HG03060 (cell line): ENCODE measurements around the gene OR8H1.

Experiments
- ATAC-seq: cut with Tn5 transposase; IDR thresholded peaks from one replicate; pipeline ENCODE4 v1.9.1; 2021; ENCODE audit warnings: low read depth, moderate number of reproducible peaks; ENCODE audit not compliant: unreplicated experiment

OR8H1 gene

DNA sequence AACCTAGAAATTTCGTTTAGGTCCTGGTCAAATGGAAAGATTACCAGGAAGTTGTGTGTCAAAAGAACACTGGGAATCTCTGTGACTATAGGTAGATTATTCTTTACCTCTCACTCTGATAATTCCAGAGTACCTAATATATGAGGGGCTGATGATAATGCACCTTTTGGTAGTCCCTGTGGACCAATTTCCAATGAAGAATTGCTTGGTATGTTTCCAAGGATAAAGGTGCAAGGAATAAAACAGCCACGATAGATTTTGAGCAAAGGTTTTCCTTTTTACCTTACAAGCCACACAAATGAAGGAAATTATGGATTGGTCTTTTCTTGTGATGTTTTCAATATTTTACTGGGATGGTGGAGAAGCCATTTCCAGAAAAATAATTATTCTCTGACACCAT is at the start of gene OR8H1:
TSS of gene OR8H1 (minus strand) at position 101 of the 400 bp plus-strand sequence. CDS start 1,192 bp downstream, outside the sequence.
- no peak for ATAC-seq

GRCh38 chr11:56340289-56340688 is 48.2 kb upstream of the OR8H1 start:
- ATAC-seq: no peak

- ATAC-seq: no peak
Measured at GRCh38 chr11:56333156-56333555, 41.1 kb upstream of the OR8H1 start.

GRCh38 chr11:56331861-56332491 is 39.9 kb upstream of the OR8H1 start:
- no peak for ATAC-seq

DNA sequence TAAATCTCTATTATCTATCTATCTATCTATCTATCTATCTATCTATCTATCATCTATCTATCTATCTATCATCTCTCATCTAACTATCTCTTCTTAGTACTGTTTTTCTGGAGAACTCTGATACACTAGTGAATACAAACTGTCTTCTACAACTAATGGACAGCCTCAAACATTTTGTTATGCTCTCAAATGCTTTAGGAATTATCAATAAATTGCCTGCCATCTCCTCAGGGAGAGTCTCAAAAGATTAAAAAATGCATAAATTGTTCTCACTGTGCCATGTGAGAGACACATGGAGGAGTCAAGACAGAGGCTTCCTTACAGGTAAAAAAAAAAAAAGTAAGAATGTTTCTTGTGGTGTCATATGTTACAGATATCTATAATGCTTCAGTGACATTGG is 22.8 kb upstream of the OR8H1 start, which contains the start of gene OR8K3:
TSS of gene OR8K3 (plus strand) at position 301 of the 400 bp plus-strand sequence. CDS start 3,163 bp downstream, outside the sequence.
- ATAC-seq: no peak

GRCh38 chr11:56307836-56308235 is 15.8 kb upstream of the OR8H1 start:
- ATAC-seq: no peak

GRCh38 chr11:56296898-56297297 is 4.8 kb upstream of the OR8H1 start:
- no peak for ATAC-seq

DNA sequence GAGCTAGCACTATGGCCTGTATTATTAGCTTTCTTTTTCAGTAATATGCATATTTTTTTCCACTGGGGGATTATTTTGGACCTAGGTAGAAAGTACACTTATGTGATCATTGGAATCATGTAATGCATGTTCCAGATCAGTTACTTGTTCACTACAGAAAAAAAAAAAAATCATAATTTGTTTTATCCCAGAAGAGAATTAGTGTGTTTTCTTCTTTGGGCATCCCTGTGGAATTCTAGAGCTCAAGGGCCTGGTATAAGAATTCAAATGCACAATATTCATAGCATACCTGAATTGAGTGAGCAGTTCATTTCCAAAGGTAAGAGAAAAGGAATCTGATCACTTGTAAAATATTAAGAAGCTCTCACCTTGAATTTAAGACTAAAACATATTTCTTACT is 18.2 kb downstream of the OR8H1 start, which contains the start of gene OR5T1:
TSS of gene OR5T1 (plus strand) at position 301 of the 400 bp plus-strand sequence. CDS start 1,485 bp downstream, outside the sequence.
- no peak for ATAC-seq

GRCh38 chr11:56271092-56271491 is 21.0 kb downstream of the OR8H1 start:
- no peak for ATAC-seq

DNA sequence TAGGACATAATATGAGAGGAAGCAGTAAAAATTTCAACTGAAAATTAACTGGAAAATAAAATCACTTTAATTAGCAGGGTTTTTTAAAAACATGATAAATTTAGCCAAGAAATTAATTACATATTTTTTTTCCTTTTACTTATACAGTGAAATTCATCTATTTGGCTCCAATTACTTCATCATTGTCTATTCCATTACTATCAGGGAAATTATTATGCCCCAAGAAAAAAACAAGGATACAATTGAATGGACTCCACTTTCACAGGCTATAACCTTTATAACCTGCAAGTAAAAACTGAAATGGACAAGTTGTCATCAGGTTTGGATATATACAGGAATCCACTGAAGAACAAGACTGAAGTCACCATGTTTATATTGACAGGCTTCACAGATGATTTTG is 40.1 kb downstream of the OR8H1 start, which contains the start of gene OR5T3:
TSS of gene OR5T3 (plus strand) at position 301 of the 400 bp plus-strand sequence. CDS start at position 301, 0 bp downstream.
- ATAC-seq: no peak
